Measurements from ENCODE around the gene TRIM54.

TRIM54 gene, protein sequence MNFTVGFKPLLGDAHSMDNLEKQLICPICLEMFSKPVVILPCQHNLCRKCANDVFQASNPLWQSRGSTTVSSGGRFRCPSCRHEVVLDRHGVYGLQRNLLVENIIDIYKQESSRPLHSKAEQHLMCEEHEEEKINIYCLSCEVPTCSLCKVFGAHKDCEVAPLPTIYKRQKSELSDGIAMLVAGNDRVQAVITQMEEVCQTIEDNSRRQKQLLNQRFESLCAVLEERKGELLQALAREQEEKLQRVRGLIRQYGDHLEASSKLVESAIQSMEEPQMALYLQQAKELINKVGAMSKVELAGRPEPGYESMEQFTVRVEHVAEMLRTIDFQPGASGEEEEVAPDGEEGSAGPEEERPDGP

GRCh38 chr2:27281855-27282559 lies at the start of gene TRIM54:
Gene TRIM54 (plus strand): TSS chr2:27282429. CDS start chr2:27282732, 303 bp downstream.
- no peak for DNase-seq

- no peak for DNase-seq
Observed at GRCh38 chr2:27233341-27233740, 48.9 kb upstream of the TRIM54 start.

DNA sequence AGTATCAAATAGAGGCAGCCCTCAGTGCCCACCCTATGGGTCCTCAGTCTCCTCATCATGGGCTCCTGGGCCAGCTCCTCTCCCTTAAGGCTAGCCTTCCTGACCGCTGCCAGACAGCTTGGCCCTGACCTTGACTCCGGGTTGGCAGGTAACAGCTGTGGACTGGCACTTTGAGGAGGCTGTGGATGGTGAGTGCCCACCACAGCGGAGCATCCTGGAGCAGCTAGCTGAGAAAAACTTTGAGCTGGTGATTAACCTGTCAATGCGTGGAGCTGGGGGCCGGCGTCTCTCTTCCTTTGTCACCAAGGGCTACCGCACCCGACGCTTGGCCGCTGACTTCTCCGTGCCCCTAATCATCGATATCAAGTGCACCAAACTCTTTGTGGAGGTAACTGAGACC lies 46.1 kb upstream of the TRIM54 start:
- DNase-seq: no peak

DNA sequence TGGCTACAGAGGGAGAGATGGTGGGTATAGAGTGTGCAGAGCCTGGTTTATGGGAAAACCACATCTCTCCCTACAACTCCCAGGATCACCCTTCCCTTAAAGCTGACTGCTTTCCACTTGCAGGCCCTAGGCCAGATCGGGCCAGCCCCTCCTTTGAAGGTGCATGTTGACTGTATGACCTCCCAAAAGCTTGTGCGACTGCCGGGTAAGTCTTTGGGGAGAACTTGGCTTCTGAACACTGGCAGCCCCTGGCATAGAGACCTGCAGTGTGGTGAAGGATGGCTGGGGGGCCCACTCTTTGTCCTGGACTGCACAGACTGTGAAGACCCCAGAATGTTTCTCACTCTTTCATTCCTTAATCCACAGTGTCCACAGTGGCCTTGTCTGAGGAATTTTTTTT lies 45.6 kb upstream of the TRIM54 start:
- DNase-seq: no peak

GRCh38 chr2:27237341-27237945 lies 44.8 kb upstream of the TRIM54 start:
- no peak for DNase-seq

DNA sequence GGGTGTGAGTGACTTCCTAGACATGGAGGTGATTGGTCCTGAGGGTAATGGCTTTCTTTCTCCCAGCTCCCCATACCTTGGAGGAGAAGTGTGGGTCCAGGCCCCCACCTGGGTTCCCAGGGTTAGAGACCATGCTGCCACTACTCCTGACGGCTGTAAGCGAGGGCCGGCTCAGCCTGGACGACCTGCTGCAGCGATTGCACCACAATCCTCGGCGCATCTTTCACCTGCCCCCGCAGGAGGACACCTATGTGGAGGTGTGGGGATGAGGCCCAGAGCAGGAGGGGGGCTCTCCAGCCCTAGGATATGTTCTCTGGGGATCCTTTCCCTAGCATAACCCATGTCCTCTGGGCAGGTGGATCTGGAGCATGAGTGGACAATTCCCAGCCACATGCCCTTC lies 43.3 kb upstream of the TRIM54 start:
- no peak for DNase-seq

GRCh38 chr2:27240406-27240805 lies 41.8 kb upstream of the TRIM54 start:
- no peak for DNase-seq

GRCh38 chr2:27241761-27242613 lies 40.2 kb upstream of the TRIM54 start:
- no peak for DNase-seq

- DNase-seq: no peak
Observed at GRCh38 chr2:27242614-27242951, 39.6 kb upstream of the TRIM54 start.

DNA sequence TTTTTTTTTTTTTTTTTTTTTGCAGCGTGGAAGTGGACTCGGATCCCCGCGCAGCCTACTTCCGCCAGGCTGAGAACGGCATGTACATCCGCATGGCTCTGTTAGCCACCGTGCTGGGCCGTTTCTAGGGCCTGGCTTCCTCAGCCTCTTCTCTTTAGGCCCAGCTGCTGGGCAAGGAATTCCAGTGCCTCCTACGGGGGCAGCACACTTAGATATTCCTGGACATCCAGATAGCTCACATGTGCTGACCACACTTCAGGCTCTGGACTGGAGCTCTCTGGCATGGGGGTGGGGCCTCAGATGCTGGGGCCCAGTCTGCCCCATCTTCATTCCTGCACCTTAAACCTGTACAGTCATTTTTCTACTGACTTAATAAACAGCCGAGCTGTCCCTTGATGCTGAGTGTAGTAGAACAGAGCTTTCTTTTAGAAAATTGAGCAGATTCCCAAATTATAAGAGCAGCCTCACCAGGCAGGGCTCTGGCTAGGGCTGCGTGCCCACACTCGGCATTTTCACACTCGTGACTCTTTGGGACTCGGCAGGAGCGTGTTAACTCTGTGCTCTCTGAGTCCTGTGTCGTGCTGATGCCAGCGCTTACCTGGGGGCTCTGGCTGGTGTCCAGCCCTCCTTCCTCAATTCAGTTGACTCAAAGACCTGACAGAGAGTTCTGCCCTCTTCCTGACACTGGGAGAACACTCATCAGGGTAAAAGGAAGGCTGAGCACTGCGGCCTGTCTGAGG lies 38.7 kb upstream of the TRIM54 start:
- no peak for DNase-seq

DNA sequence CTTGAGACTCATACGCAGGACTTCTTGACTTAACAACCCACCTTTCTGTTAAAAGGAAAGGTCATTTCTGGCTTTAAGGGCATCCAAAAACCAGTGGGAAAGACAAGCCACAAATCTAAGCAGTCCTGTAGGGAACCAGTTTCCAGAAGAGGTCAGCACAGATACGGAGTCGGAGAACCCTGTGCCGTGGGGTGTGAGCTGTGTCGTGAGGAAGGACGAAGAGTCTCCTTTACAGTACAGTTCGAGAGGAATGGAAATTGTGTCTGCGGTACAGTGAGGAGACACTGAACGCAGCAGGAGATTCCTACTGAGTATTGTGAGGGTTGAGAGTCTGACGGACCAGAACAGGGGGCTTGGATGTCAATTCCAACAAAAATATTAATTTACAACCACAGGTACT lies 37.1 kb upstream of the TRIM54 start:
- no peak for DNase-seq

DNA sequence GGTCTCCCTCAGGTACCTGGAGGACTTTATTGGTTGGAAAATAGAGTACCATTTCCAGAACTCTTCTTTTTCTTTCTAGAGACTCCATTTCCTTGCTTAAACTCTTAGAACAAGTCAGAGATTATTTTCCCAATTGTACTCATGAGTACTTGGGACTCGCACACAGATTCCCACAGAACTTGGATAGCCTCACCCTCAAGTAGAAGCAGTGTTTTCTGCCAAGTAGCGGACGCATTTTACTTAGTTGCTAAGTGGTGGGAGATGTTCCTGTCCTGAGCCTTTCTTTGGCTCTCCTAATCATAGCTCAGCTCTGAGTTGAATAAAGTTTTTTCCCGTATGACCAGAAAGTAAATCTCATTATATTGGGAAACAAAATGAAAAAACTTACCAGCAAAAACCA lies 36.6 kb upstream of the TRIM54 start:
- no peak for DNase-seq

GRCh38 chr2:27247893-27248292 lies 34.3 kb upstream of the TRIM54 start:
- DNase-seq: no peak

DNA sequence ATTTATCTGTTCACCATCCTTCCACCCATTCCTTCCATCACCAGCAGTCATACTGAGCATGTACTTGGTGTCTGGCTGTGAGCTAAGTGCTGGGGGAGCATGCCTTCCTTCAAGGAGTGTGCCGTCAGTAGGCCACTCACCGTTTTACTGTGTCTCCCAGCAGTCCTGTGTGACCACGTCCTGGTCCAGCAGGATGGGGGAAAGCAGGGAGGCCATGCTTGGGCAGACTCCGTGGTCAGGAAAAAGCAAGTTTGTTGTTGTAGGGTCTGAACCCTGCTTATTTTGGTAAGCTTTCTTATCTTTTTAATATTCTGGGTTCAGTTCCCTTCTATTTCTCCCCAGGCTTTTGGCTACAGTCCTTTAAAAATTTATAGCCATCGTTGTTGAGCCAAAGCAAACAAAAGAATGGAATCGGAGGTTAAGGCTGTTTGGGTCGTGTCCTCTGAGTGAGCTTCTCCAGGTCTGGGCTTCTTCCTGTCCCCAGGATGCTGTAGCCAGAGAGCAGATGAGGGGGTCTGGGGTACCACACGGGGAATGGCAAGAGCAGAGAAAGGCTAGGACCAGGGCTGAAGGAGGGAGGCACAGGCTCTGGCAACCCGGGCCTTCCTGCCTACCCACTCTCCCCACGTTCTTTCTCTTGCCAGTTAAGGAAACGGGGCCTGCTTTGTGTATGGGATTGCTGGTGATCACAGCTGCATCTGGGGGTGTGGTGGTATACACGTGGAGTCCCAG lies 32.9 kb upstream of the TRIM54 start:
- DNase-seq: no peak

DNA sequence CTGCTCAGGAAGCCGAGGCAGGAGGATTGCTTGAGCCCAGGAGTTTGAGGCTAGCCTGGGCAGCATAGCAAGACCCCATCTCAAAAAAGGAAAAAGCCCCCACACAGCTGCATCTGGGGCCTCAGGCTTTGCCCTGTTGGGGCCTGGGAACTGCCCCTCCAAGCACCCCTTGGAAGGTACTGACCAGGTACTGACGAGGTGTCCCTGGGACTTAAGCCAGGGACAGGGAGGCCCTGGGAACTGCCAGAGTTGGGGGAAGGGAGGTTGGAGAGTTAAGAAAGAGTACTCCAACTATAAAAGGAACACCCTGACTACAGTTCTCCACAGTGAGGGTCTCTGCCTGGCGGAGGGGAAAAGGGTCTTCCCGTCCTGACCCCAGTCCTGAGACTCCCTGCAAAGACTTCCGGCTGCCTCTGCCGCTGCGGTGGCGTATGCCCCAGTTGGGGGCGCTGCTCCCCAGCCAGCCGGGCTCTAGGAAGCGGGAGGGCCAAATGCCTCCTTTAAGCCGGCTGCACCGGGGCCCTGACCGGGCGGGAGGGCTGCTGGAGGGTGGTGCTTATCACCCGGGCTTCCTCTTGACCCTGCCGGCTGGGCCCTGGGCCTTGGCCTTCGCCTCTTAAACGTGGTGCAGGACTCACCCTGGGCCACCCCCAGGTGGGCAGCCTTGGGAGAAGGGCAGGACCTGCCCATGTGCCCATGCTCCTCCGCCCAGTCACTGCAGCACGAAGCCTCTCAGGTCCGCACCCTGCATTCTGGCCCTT lies 32.2 kb upstream of the TRIM54 start:
- no peak for DNase-seq

DNA sequence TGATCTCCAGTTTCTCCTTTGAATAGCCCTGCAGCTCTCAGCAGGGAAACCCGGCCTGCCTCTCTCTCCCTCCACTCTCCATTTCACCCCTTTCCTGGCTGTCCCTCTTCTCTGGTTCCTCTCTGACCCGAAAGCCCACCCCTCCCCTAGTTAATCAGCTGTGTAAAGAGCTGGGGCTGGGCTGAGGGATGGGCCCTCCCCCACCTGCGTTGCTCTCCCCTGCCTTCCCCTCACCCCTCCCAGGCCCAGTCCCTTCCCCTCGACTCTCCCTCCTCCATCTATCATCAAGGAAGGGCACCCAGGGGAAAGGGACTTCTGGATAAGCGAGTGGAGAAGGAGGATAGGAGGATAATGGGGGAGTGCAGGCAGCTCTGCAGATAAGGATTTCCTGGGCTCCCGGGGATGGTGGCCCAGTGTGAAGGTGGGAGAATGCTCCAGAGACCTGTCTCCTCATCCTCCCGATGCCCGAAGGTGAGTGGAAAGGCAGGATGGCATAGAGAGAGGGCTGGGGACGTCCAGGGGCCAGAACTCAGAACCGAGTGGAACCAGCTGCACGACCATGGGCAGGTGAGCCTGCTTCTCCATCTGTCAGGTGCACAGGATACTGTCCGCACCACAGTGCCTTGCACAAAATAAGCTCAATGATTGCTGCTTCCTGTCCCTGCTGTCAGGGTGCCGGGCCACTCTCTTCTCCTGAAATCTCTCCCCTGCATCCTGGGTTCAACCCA lies 31.4 kb upstream of the TRIM54 start:
- DNase-seq: no peak

- DNase-seq: no peak
Observed at GRCh38 chr2:27251766-27252165, 30.5 kb upstream of the TRIM54 start.

DNA sequence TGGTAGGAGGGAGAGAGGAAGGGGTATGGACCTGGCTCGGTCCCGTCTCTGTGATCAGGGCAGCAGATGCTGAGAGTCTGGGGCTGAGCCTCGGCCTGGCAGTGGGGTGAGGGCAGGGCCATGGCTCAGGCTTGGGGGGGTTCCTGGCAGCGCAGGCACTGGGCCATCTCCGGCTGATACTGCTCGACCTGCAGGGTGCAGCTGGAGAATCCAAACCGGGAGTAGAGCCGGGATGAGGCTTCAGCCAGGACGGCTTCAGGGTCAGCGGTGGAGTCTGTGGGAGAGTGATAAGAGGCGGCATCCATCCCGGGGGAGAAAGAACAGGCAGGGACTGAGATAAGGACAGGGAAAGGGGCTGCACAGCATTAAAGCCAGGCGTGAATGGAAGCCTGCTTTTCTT lies 27.0 kb upstream of the TRIM54 start:
- DNase-seq: no peak

- no peak for DNase-seq
Observed at GRCh38 chr2:27255660-27256059, 26.6 kb upstream of the TRIM54 start.

- DNase-seq: no peak
Observed at GRCh38 chr2:27256855-27257454, 25.3 kb upstream of the TRIM54 start.

All from cortex of kidney (tissue), 1 donor.